Measurements from ENCODE around the gene PPP6R3.
"Not testable (repeated sequence)": the region's sequence is repeated elsewhere in the genome, so short reads cannot be mapped to it uniquely, and the experiment has no call there.

The PPP6R3 gene

GRCh38 chr11:68531129-68531693, 70.7 kb downstream of the PPP6R3 start:
- DNase-seq, result no peak

DNA sequence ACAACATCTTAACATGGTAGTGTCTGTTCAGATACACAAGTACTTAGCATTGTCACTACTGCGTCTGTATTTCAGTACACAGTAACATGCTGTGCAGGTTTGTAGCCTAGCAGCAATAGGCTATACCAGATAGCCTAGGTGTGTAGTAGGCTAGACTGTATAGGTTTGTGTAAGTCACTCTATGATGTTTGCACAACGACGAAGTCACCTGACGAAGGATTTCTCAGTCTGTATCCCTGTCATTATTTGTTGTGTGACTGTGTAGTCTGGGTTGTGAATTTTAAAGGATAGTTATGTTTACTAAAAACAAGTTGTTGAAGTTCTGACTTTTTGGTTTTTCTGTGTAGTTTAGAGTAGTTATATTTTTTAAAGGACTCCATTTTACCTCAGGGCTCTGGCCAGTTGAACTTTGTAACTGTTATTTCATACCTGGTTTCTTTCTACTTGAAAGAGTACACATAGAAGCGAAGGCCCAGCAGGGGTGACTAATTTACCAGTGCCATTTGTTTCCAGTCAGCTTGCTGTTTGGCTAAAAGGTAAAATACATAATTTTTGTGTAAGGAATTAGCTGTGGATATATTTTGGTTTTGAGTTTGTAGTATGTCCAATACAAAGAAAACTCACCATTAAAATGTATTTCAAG, 72.3 kb downstream of the PPP6R3 start:
- no peak for DNase-seq

- DNase-seq, result no peak
Observed at GRCh38 chr11:68533945-68534344, 73.4 kb downstream of the PPP6R3 start.

DNA sequence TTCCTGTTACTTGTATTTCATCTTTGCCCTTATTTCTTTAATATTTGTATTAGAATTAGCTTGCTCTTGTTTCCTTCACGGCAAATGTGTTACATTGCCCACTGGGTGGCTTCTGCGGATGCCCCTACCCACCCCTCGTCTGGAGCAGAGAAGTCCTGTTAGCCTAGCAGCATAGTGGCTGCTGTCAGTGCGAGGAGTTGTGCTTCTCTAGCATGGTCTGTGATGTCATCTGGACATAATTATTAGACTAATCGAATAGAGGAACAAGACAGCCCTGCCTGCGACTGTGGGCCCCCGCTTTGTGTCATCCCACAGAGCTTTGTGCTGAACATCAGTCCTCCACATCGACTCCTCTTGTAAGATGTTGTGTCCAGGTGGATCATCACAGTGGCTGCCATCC, 74.5 kb downstream of the PPP6R3 start:
- no peak for DNase-seq

GRCh38 chr11:68536706-68537105, 76.2 kb downstream of the PPP6R3 start:
- DNase-seq, result no peak

DNA sequence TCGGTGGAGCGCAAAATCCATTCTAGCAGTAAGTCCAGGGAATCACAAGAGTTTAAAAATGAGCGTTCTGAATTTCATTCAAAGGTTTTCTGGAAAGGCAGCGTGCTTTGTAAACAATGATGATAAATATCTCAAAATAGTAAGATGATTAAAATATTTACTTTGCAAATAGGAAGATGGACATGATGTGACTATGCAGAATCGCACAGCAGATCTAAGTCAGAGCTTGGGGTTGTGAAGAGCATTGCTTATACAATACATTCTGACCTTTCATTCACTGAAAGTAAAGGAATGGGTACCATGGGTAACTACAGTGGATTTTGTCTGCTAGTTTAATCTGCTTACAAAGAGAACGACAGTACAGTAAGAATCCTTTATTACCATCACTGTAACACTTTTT, 77.5 kb downstream of the PPP6R3 start:
- no peak for DNase-seq

GRCh38 chr11:68539395-68539794, 78.8 kb downstream of the PPP6R3 start:
- DNase-seq, result no peak

DNA sequence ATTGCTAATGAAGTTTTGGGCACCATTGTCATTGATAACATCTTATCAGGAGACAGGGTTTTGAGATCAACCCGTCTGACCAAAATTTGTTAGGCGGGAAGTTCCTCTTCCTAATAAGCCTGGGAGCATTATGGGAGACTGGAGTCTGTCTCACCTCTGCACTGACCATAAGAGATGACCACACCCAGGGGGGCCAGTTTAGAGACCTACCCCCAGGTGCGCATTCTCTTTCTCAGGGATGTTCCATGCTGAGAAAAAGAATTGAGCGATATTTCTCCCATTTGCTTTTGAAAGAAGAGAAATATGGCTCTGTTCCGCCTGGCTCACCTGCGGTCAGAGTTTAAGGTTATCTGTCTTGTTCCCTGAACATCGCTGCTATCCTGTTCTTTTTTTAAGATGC, 80.0 kb downstream of the PPP6R3 start:
- not testable (repeated sequence) for DNase-seq

- no peak for DNase-seq
Observed at GRCh38 chr11:68541116-68541515, 80.6 kb downstream of the PPP6R3 start.

DNA sequence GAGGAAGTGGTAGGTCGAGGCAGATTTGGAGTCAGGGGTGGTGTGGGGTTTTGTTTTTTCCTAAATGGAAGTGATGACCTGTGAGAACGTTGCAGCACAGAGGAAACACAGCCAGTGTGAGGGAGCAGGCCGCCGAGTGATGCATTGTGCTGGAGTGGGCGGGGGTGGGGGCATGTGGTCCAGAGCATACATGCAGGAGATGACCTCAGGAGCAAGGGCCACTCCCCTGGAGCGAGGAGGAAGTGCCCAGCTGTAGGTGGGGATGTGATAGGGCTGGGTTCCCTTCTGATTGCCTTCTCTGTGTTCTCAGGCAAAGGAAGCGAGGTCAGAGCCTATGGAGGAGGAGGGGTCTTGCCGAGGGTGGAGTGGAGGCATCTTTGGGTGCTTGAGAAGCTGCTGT, 81.4 kb downstream of the PPP6R3 start:
- DNase-seq, result no peak

DNA sequence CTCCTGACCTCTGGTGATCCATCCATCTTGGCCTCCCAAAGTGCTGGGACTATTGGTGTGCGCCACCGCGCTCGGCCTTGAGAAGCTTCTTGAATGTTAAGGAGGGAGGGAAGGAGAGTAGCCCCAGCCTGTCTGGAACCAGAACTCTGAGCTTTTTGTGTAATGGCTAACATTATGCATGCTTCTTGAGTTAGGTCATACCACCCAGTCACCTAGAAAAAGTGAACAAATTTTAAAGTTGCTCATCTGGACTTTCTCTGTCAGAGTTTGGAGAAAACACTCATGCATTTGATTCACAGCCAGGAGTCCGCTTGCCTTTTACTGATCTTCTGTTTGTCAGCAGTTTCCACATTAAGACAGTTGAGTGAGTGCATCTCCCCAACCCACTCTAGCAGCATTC, 82.1 kb downstream of the PPP6R3 start:
- no peak for DNase-seq

DNA sequence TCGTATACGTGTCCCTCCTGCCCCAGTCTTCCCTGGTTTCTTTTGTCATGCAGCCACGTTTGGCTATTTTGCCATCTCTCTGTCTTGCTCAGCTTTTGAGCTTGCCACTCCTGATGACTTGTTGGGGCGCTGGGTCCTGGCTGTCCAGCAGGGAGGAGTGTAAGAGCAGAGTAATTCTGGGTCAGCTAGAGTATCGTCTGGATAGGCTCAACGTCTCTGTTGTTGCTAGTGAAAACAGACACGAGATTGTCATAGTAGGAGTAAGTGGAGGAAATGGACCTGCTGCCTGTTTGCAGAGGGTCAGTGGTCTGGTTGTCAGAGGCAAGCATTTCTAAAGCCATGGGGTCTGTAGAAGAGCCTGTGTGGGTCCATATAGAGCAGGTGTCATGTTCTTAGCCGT, 83.0 kb downstream of the PPP6R3 start:
- DNase-seq, result no peak

- no peak for DNase-seq
Observed at GRCh38 chr11:68545347-68545746, 84.8 kb downstream of the PPP6R3 start.

DNA sequence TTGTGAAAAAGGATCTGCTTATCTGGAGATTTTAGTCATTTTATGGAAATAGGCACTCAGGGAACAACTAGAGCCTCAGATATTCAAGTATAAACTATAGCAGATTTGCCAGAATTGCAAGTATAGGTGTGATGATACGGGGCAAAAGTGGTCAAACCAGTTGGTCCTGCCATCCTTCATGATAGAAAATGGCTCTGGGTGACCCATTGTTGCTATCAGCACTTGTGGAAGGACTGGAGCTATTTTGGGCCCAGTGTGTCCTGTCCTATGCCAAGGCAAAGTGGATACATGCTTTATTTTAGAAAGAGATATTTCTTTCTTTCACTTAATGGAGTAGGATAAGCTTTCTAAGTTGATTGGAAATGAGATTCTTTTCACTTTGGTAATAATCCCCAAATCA, 85.2 kb downstream of the PPP6R3 start:
- no peak for DNase-seq

- DNase-seq, result no peak
Observed at GRCh38 chr11:68546555-68546954, 86.0 kb downstream of the PPP6R3 start.

DNA sequence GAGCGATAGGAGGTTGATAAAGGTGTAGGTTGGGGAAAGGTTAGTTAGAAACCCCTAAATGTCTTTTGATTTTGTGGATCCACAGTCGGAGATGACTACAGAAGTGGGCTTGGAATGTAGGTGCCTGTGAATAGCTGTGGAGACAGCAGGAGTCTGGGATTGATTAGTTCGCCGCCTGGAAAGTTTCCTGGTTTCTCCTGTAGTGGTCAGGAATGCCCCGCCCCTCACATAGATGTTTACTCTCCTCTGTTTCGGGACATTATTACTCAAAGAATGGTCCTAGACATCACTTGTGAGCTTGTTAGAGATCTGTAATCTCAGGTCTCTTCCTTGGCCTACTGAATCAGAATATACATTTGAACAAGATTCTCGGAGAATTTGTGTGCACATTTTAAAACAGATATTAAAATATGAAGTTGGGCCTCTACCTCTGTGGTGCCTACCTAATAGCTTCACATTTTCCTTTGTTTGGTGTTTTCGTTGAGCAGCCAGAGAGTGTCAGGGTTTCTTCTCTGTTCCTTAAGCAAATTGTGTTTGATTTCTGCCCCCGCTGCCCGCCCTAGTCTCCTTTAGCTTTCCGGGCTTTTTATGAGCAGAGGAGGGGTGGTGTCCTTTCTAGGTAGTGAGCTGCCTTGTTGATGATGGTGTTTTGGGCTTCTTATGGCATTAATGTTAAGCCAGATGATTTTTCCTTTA, 89.4 kb downstream of the PPP6R3 start:
- no peak for DNase-seq

- DNase-seq, result peak; percentile 41
Observed at GRCh38 chr11:68550485-68550817, 89.9 kb downstream of the PPP6R3 start.

DNA sequence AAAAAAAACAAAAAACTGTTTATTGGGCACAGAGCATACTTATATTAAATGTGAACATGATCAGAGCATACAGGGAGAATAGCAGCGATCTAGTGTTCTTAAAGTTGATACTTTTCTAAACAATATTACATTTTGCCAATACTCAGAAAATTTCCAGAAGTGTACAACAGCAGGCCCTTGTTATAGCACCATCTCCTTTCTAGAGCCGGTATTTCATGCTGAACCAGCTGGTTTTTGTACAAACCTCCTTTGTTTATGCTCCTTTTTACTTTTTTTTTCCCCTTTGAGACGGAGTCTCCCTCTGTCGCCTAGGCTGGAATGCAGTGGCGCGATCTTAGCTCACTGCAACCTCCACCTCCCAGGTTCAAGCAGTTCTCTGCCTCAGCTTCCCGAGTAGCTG, 90.7 kb downstream of the PPP6R3 start:
- DNase-seq, result no peak

DNA sequence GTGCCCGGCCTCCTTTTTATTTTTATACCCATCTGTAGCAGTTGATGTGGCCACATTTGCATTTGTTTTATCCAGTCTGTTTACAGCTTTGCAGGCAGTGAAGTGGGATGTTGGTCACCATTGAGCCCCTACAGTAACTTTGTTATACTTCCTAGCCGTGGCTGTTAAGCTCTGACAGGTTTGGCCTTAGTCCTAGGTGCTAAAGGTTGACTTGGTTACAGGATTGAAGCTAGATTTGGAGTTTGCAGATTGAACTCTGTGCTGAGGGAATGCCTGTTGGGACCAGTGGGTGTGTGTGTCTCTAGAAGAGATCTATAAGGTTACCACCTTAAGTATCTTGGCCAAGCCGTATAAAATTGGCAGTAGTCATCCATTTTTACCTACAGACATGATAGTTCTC, 91.2 kb downstream of the PPP6R3 start:
- DNase-seq, result no peak

DNA sequence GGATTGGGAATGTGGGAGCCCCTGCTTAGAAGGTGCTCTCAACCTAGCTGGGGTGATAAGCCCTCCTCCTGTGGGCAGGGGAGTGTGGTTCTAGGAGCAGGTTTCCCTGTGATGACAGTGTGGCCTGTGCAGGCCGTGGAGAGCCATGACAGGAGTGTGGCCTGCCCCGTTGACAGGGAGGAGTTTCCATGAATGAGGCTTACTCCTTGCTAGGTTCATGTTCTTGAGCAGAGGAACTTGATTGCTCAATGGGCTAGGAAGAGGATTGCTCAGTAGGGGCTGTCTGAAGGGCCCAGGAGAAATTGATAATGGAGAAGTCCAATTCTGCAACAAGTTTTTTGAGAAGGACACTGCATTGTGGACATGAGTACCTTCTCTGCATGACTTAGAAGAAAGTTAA, 92.0 kb downstream of the PPP6R3 start:
- no peak for DNase-seq

DNA sequence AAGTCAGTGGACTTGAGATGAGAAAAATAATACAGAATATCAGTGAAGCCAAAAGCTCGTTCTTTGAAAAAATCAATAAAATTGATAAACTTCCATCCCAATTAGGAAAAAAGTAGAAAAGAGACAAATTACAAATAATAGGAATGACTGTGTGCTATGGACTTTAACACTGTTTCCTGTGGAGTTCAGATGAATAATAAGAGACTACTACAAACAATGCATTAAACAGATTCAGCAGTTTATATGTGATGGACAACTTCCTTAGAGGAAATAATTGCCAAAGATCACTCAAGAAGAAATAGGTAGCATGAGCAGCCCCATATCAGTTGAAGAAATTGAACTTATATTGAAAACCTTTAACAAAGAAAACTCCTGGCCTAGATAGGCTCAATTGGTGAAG, 99.7 kb downstream of the PPP6R3 start:
- no peak for DNase-seq

DNA sequence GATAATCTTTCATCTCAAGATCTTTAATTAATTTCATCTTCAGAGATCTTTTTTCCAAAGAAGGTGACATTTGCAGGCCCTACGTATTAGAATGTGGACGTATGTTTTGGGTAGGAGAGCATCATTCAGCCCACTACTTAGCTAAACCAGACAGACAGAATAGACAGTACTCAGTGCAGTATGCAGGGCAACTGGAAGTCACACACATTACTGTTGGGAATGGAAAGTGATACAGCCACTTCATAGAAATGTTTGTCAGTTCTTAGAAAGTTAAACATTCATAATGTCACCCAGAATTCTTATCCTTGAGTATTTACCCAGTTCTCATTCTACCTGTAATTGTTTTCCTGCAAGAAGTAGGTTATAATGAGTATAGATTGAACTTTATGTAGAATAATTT, 102.9 kb downstream of the PPP6R3 start:
- DNase-seq, result no peak

GRCh38 chr11:68564261-68564660, 103.7 kb downstream of the PPP6R3 start:
- DNase-seq, result no peak

DNA sequence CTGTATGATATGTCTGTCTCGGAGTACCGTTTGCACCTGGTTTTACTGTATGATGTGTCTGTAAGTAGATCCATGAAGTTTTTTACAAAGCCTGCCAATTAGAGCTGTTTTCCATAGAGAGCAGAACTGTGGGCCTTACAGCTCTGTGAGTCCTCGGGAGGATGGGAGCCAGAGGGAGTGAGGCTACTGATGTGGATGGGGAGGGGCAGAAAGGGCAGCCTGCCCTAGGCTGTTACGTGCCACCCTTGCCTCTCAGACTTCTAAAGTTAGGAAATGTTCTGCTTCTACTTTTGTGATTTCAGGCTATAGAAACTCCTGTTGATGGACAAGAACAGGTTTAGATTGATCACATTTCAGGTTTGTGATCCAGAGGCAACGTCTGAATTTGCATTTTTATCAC, 105.2 kb downstream of the PPP6R3 start:
- DNase-seq, result no peak

- DNase-seq, result no peak
Observed at GRCh38 chr11:68567553-68567952, 107.0 kb downstream of the PPP6R3 start.
